ENCODE measurements around the gene GPLD1. TPM values are rescaled to one million over a fixed set of nuclear protein-coding genes. Genes with fewer than 3 reads are reported as not detected.

Gene GPLD1
- total RNA-seq, 1 donor from 2014 or later: 15.7 TPM

GRCh38 chr6:24506814-24507520 lies 17.6 kb upstream of the GPLD1 start:
- no peak overlapping the region for H3K27ac ChIP-seq
- TF ChIP-seq POLR2AphosphoS5 (IDR thresholded peaks at IDR 0.05; ENCODE audit: insufficient read depth in 1 of 2, low read depth in 1 of 2) (no peak), POLR2A (IDR thresholded peaks at IDR 0.05) (no peak), CTCF (IDR thresholded peaks at IDR 0.05) (no peak)
- DNase-seq (ENCODE audit: extremely low spot score in 2 of 2): no peak
- H3K36me3 ChIP-seq: peaks cover 0 to 21% of the 10 kb centered on the region in 2 donors
- intact Hi-C loops (cut with DNase I): no loop called here
- no peaks in the 10 kb centered on the region for H3K4me1 ChIP-seq
- no peak overlapping the region for H3K4me3 ChIP-seq
- H3K9me3 ChIP-seq: no peaks in the 10 kb centered on the region
- H3K27me3 ChIP-seq: no peaks in the 10 kb centered on the region

- no peak overlapping the region for H3K4me3 ChIP-seq
- H3K4me1 ChIP-seq: no peaks in the 10 kb centered on the region
- H3K27me3 ChIP-seq: no peaks in the 10 kb centered on the region
- DNase-seq (ENCODE audit: extremely low spot score in 2 of 2): no peak
- H3K9me3 ChIP-seq: no peaks in the 10 kb centered on the region
- intact Hi-C loops (cut with DNase I): no loop called here
- no peak for TF ChIP-seq CTCF (IDR thresholded peaks at IDR 0.05)
- TF ChIP-seq POLR2AphosphoS5 (IDR thresholded peaks at IDR 0.05; ENCODE audit: insufficient read depth in 1 of 2, low read depth in 1 of 2): peak in 1 of 2 donors; percentile 16
- H3K27ac ChIP-seq: no peak overlapping the region
- peaks cover 0 to 21% of the 10 kb centered on the region in 2 donors for H3K36me3 ChIP-seq
Measured at GRCh38 chr6:24504649-24505586, 15.5 kb upstream of the GPLD1 start.

- H3K27ac ChIP-seq: no peak overlapping the region
- no peaks in the 10 kb centered on the region for H3K4me1 ChIP-seq
- no peaks in the 10 kb centered on the region for H3K27me3 ChIP-seq
- no peak for DNase-seq (ENCODE audit: extremely low spot score in 2 of 2)
- intact Hi-C loops (cut with DNase I): no loop called here
- TF ChIP-seq POLR2AphosphoS5 (IDR thresholded peaks at IDR 0.05; ENCODE audit: insufficient read depth in 1 of 2, low read depth in 1 of 2): no peak
- TF ChIP-seq POLR2A (IDR thresholded peaks at IDR 0.05): no peak
- TF ChIP-seq CTCF (IDR thresholded peaks at IDR 0.05): no peak
- peaks cover 0 to 21% of the 10 kb centered on the region in 2 donors for H3K36me3 ChIP-seq
- no peak overlapping the region for H3K4me3 ChIP-seq
- H3K9me3 ChIP-seq: no peaks in the 10 kb centered on the region
Measured at GRCh38 chr6:24504287-24504648, 14.9 kb upstream of the GPLD1 start.

- intact Hi-C loops (cut with DNase I): no loop called here
- peaks cover 0 to 4% of the 10 kb centered on the region in 2 donors for H3K36me3 ChIP-seq
- no peaks in the 10 kb centered on the region for H3K9me3 ChIP-seq
- H3K4me1 ChIP-seq: no peaks in the 10 kb centered on the region
- H3K27ac ChIP-seq: no peak overlapping the region
- no peak for TF ChIP-seq CTCF (IDR thresholded peaks at IDR 0.05)
- TF ChIP-seq POLR2A (IDR thresholded peaks at IDR 0.05): no peak
- TF ChIP-seq POLR2AphosphoS5 (IDR thresholded peaks at IDR 0.05; ENCODE audit: insufficient read depth in 1 of 2, low read depth in 1 of 2): no peak
- H3K4me3 ChIP-seq: no peak overlapping the region
- DNase-seq (ENCODE audit: extremely low spot score in 2 of 2): no peak
- H3K27me3 ChIP-seq: no peaks in the 10 kb centered on the region
Measured at GRCh38 chr6:24501914-24502313, 12.5 kb upstream of the GPLD1 start.

Measured in vagina (tissue), 2 donors.